Left renal cortex interstitium (tissue), 4 donors: ENCODE data around the gene CCL13. TPM values are rescaled to one million over a fixed set of nuclear protein-coding genes. Genes with fewer than 3 reads are reported as not detected.

Source experiments
- DNase-seq, 4 donors: peaks; one replicate each; pipeline ENCODE4 v3.0.0-alpha.2; 2013; ENCODE audit warnings: low read depth in 4 of 4, low spot score in 2 of 4, missing footprints in 1 of 4
- polyA plus RNA-seq, 4 donors: library from polyadenylated mRNA; unstranded; fragments of 120-200 nt; gene quantifications; one replicate each; pipeline ENCODE4 v1.2.1, GENCODE V29; 2013; ENCODE audit not compliant: insufficient read length in 4 of 4

CCL13 gene
- polyA plus RNA-seq, 4 donors, result 0.21 TPM; not detected in 3

DNA sequence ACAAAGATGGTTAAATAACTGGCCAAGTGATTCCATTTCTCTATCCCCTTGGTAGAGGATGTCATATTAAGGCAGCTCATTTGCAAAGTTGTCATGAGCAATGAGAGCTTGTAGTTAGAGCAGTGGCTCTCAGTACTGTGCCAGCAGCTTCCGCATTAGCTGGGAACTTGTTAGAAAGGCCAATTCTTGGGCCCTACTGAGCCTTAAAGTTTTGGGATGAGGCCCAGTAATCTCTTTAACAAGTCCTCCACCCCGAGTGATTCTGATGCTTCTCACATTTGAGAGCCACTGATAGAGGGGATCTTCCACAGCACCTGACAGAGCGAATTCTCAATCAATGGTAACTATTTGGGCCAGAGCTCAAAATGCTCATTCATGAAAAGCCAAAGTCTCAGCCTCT is 26.9 kb downstream of the CCL13 start:
- DNase-seq, result no peak

DNA sequence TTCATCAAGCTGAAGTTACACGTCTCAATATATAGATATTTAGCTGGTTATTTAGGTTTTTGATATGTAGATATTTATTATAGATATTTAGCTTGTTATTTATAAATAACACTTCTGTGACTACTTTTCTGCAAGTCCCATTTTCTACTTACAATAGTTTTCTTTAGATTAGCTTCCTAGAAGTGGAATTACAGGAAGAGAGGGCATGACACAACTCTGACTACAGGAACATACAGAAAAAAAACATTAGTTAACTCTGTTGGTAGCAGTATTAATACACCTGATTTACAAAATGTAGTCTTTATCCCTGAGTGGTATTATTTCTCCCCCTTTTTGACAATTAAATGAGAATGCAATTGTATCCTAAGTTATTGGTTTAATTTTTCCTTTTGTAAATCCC is 28.0 kb downstream of the CCL13 start:
- DNase-seq, result no peak

DNA sequence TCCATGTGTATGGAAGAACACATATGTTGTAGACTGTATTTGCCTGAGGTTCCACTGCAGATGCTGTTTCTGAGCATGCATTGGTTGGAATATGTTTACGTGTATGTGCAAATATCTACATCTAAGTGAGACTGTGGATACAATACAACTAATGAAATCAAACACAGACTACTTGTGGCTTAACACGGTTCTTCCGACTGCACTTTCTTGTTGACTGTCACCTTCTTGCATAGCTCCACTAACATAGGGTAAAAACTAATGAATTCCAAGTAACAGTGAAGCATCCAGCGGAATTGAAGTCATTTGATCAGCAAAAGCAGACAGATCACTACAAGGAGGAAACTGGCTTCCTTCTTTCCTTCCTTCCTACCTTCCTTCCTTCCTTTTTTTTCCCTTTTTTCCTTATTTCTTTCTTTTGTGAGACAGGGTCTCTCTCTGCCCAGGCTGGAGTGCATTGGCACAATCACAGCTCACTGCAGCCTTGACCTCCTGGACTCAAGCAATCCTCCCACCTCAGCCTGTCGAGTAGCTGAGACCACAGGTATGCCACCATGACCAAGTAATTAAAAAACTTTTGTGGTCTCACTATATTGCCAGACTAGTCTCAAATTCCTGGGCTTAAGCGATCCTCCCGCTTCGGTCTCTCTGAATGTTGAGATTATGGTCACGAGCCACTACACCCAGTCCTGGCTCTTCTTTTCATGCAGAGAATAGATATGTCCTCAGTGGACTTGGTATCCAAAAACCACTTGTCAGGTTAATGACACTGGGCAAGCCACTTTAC is 28.7 kb downstream of the CCL13 start:
- no peak for DNase-seq

DNA sequence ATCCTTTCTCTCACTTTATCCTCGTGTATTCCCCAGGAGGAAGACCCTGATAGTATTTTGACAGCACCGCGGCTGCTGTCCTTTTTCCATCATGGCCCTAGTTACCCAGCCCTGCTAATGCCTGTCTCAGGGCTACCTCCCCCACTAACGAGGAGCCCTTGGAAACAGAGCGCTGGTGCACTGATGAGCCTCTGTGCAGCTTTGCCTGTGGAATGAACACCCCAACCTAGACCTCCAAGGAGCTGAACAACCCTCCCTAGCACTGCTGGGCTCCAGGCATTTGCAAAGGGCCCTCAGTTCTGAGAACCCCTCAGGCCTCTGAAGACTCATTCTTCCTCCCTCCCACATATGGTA is 30.0 kb downstream of the CCL13 start:
- no peak for DNase-seq

DNA sequence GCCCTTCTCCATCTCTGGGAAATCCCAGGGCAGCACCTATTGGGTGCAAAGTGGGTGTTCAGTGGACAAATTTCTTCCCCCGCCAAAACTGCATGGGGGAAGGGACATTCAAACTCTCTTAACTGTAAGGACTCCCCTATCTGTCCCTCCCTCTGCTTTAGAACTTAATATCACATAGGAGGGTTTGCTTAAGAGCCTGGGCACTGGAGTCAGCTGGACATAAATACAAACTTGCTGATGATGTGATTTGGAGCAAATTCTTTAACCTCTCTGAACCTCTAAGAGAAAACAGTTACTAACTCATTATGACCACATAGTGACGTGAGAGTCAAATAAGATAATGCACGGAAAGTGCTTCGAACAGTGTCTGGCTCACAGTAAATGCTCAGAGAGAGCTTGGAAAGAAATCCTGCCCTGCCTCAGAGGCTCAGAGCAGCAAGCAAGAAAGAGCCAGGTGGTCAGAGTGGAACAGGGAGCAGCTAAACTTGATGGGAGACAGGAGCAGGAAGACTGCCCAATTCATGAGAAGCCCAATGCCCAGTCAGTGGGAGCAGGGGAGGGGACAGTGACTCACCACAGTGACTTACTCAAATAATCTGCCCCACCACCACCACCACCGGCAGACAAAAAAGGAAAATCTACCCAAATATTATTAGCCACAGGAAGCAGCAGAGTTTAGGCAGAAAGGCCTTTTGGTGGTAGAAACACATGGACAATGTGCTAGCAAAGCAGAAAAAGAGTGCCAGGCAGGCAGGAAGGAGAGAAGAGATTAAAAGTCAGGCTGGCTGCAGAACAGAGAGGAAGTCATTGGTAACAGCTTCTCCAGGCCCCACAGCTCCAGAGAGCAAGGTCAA is 30.6 kb downstream of the CCL13 start:
- no peak for DNase-seq

DNA sequence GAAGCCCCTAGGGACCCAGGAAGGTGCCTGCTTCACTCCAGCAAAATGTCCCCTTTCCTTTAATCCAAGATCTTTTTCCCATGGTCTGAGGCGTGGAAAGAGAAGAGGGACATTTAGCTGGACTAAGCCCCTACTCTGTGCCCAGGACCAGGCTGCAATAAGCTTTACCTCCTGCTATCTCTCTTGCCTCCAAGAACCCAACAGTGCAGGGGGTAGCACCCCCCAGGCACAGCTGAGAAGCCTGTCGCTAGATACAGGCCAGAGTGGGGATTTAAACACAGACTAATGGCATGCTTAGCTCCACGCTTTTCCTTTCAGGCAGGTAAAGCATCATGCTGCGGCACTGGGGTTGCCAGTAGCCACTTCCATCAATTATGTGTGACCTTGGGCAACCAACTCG is 31.3 kb downstream of the CCL13 start:
- DNase-seq, result no peak

DNA sequence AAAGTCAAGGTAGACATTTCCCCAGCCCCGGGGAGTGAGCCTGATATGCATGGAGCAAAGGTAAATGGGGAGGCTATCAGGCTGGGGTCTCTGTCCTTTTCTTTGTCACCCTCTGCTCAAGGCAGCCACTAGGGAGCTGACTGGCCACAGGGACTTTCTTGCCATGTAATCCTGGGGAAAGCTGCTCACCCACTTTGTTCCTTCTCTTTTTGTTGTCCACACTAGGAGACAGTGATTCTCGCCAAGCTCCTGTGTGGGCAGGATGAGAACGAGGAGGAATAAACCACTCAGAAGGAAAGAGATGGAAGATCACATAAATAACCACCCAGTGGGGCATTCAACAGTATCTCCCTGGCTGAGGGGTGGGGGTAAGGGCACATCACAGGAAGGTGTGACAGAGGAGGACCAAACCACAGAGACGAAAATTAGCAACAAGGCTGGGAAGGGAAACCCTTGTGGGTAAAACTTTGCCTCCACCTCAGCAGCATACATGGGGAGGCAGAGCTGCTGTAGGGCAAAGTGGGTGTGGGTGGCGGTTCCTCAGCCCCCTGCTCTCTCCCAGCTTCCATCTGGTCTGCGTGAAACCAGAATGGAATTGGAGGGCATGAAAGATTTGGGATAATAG is 33.0 kb downstream of the CCL13 start:
- no peak for DNase-seq

DNA sequence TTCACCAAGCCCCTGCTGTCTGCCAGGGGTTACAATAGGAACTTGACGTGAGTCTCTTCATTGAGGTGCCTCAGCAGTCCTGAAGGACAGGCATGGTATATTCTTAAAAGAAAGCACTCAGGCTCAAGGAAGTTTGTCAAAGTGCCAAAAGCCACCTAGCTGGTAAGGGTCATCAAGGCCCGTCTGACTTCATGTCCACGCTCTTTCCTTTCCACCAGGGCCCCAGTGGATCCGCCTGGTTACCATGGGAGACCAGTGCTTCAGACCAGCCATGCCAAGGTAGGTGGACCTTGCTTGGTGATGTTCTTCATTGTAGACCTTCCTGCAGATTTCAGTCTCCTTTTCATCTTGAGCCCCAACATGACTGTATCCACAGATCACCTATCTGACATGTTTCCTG is 34.4 kb downstream of the CCL13 start:
- DNase-seq, result no peak

DNA sequence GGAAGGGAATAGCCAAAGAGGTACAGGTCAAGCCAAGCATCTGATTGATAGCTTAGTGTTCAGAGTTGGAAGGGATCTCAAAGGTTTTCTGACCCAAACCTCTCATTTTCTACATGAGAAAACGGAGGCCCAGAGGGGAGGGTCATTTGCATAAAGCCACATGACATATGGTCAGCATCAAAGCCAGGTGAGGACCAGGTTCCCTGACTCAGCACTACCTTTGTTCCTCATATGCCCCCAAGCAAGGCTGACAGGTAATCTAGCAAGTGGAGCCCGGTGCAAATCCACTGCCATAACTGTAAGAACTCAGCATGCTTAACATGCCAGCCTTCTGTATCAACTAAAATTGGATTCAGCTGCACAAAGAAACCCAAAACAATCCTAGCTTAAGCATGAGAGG is 35.0 kb downstream of the CCL13 start:
- DNase-seq, result no peak

DNA sequence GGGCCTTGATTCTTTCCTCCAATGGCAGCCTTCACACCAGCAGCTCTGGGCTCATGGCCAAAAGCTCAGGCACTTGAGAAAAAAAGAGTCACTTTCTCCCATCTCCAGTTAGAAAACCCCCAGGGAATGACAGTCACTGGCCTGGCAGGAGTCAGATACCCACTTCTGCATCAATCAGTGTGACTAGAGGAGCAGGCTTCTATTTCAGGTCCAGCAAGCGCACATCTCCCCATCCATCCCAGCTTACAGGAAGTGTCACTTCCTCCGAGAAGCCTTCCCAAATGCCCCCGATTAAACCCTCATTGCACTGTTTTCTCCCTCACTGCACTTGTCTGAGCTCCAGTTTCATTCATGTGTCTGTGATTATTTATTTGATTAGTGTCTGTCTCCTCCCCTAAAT is 37.1 kb downstream of the CCL13 start:
- DNase-seq, result no peak

DNA sequence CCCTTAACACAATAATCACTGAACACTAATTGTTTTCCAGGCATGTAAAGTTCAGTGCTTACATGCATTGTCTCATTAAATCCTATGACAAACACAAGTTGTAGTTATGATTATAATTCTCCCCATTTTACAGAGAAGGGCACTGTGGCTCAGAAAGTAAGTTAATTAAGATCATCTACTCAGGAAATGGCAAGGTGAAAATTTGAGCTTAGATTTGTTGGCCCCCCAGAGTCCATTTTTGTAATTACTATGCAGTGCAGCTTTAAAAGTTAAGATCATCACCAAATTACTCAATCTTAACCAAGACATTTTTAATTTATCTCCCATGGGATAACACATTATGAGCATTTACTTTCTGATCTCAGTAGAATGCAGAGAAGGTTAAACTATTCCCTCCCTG is 41.0 kb downstream of the CCL13 start:
- no peak for DNase-seq

DNA sequence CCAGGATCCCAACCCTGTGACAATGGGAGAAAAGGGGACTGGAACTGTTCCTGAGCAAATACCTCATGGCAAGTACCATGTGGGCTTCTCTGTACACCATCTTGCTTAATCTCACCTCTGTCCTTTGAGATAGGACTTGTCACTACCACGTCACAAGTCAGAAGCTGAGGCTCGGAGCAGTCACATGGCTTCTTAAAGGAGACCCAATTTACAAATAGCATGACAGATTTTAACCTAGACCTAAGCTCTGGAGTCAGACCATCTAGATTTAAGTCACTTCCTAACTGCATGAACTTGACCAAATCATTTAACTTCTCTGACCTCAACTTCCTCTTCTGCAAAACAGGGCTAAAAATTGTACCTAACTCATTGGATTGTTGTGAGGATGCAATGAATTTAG is 42.7 kb downstream of the CCL13 start:
- DNase-seq, result no peak

DNA sequence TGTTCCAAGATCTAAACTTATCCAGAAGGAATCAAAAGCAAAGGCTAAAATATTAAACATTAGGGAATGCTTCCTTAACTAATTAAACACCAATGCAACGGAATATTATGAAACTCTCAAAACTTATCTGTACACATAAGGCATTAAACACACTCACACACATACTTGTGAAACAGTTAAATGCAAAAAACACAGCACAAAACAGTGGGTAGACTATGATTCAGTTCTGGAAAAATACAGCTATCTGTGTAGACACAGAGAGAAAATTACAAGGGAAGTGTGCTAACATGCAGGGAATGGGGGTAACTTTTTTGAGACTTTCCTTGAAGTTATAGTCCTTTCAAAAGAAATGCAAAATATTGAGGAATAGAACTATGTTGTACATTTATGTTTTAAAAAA is 43.4 kb downstream of the CCL13 start:
- DNase-seq, result no peak

DNA sequence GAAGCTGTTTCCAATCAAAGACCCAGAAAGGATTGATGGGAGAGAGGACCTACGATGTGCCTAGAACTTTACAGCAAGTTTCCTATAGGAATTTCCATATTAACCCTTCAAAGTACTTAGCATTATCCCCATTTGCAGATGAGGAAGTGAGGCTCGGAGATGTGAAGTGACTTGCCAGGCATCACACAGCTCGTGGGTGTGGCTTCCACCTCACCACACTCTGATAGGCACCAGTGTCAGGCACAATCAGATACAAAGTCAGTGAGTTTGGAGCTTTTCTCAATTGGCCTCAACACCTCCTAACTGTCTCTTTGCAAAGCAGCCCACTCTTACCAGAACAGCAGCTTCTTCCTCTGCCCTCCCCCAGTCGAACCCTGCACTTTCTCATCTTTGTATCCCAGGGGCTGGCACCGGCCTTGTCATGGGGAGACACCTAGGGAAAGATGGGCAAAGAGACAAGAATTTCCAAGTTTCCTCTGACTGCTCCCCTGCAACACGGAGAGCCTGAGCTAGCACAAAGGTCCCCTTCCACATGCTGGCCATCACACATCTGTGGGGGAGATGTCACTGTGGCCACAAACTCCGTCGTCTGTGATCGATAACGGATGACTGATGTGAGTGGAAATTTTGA is 44.1 kb downstream of the CCL13 start:
- no peak for DNase-seq

DNA sequence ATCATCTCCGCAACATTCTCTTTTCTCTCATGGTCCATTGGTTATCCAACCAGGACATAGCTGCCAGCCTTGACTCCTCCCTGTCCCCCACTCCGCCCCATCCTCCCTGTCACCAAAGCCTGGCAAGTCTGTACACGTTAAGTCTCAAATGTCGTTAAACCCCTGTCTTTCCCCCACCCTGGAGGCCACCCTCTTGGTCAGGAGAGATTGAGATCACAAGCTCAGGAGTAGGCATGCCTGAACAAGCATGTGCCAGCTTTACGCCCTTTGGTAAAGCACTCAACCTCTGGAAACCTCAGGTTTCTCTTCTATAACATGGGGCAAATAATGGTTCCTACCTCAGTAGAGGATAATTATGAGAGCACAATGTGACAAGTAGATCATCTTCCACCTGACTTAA is 44.9 kb downstream of the CCL13 start:
- no peak for DNase-seq

DNA sequence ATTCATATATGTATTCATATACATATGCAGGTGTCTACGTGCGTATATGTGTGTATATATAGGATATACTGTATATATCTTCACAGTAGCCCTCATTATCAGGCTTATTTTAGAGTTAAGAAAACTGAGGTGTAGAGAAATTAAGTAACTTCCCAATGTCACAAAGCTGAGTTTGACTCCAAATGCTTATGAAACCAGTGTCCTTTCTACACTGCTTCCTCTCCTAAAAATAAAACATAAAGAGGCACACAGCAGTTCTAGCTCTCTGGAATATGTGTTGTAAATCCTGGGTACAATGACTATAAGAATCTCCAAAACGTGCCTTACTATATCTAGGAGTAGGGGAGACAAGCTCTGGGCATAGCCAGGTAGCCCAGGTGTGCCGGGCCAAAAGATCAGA is 46.7 kb downstream of the CCL13 start:
- DNase-seq, result no peak

DNA sequence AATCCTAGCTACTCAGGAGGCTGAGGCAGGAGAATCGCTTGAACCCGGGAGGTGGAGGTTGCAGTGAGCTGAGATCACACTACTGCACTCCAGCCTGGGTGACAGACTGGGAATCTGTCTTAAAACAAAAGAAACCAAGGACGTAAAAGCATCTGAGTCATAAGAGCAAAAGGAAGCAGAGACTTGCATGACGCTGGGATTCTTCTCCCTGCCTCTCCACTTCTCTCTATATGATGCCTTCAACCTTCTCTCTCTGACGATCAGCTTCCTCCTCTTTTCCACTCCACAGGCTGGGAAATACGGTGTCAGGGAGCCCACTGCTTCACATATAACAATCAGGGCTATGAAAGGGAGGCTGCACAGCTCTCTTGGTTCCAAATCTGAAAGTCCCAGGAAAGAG is 49.9 kb downstream of the CCL13 start:
- no peak for DNase-seq
